NCI-H2171 (cell line): ENCODE data around the gene AUH.

Experiments
- DNase-seq: peaks from one replicate; lab custom pipeline; 2025; lab: John Stamatoyannopoulos, UW

Gene AUH

GRCh38 chr9:91164724-91165520 is 196.8 kb downstream of the AUH start:
- no peak for DNase-seq
